GM23338 (cell line): ENCODE results near the gene UBE2G1. TPM values are rescaled to one million over a fixed set of nuclear protein-coding genes. Genes with fewer than 3 reads are reported as not detected.
A peak's percentile ranks its signal among the peaks of the same experiment; 100 is the strongest.

ENCODE experiments used
- ATAC-seq: fragments of 200-7000 bp; cut with Tn5 transposase; 3 replicates; pipeline ENCODE4 v1.9.1; 2020
- DNase-seq: peaks from one replicate; pipeline ENCODE4 v3.0.0-alpha.2; 2015; ENCODE audit warnings: low spot score
- H2AFZ ChIP-seq: fragments of 200-600 bp; sonication (generic); 2 replicates; pipeline ENCODE4 v1.8.0; 2016; ENCODE audit warnings: antibody characterized with exemption, mild to moderate bottlenecking, moderate library complexity
- H3F3A ChIP-seq: fragments of 200-600 bp; sonication (generic); replicated peaks from 2 replicates; pipeline ENCODE4 v1.8.0; 2017; ENCODE audit warnings: antibody characterized with exemption, mixed run types, low read depth
- H3K27ac ChIP-seq: fragments of 200-600 bp; sonication (generic); 2 replicates; pipeline ENCODE4 v1.6.1; 2016; ENCODE audit warnings: low read depth
- H3K27me3 ChIP-seq: fragments of 200-600 bp; sonication (generic); 2 replicates; pipeline ENCODE4 v1.8.0; 2016; ENCODE audit warnings: mild to moderate bottlenecking, mixed run types, moderate library complexity; ENCODE audit not compliant: insufficient read depth
- H3K36me3 ChIP-seq: fragments of 200-600 bp; sonication (generic); 2 replicates; pipeline ENCODE4 v1.8.0; 2016; ENCODE audit warnings: mild to moderate bottlenecking; ENCODE audit not compliant: insufficient read depth
- H3K4me1 ChIP-seq: fragments of 200-600 bp; sonication (generic); 2 replicates; pipeline ENCODE4 v1.8.0; 2016; ENCODE audit warnings: mild to moderate bottlenecking, moderate library complexity; ENCODE audit not compliant: insufficient read depth
- H3K4me2 ChIP-seq: fragments of 200-600 bp; sonication (generic); 2 replicates; pipeline ENCODE4 v1.7.1; 2017; ENCODE audit warnings: mixed run types
- H3K4me3 ChIP-seq: fragments of 200-600 bp; sonication (generic); 2 replicates; pipeline ENCODE4 v1.6.1; 2016; ENCODE audit warnings: mixed run types
- H3K79me2 ChIP-seq: fragments of 200-600 bp; sonication (generic); replicated peaks from 2 replicates; pipeline ENCODE4 v1.8.0; 2017; ENCODE audit warnings: mild to moderate bottlenecking; ENCODE audit not compliant: insufficient read depth
- H3K9me2 ChIP-seq: fragments of 200-600 bp; sonication (generic); 2 replicates; pipeline ENCODE4 v1.8.0; 2017; ENCODE audit not compliant: insufficient read depth
- H4K20me1 ChIP-seq: fragments of 200-600 bp; sonication (generic); replicated peaks from 2 replicates; pipeline ENCODE4 v1.8.0; 2017; ENCODE audit warnings: mild to moderate bottlenecking; ENCODE audit not compliant: insufficient read depth
- H3K27ac Mint-ChIP-seq: 2 replicates; pipeline ENCODE4 v1.8.0; 2020; ENCODE audit warnings: inconsistent platforms, mild to moderate bottlenecking, moderate library complexity, mixed read lengths
- H3K27me3 Mint-ChIP-seq: 3 replicates; pipeline ENCODE4 v1.8.0; 2022; ENCODE audit warnings: low read depth, mild to moderate bottlenecking, moderate library complexity, mixed read lengths, inconsistent platforms; ENCODE audit not compliant: insufficient read depth, poor library complexity
- H3K36me3 Mint-ChIP-seq: 3 replicates; pipeline ENCODE4 v1.8.0; 2021; ENCODE audit warnings: low read depth, mild to moderate bottlenecking, inconsistent platforms, moderate library complexity, mixed read lengths
- H3K4me1 Mint-ChIP-seq: 3 replicates; pipeline ENCODE4 v1.8.0; 2020; ENCODE audit warnings: mild to moderate bottlenecking, inconsistent platforms, mixed read lengths
- H3K4me3 Mint-ChIP-seq: 3 replicates; pipeline ENCODE4 v1.8.0; 2021; ENCODE audit warnings: moderate library complexity, mild to moderate bottlenecking, inconsistent platforms, mixed read lengths
- H3K9me3 Mint-ChIP-seq: 3 replicates; pipeline ENCODE4 v1.8.0; 2020; ENCODE audit warnings: moderate library complexity, mild to moderate bottlenecking, inconsistent platforms, mixed read lengths
- EZH2phosphoT487 ChIP-seq: fragments of 200-600 bp; sonication (generic); IDR thresholded peaks from one replicate; pipeline ENCODE4 v1.8.1; 2018; ENCODE audit warnings: antibody characterized with exemption; ENCODE audit not compliant: unreplicated experiment
- NANOG ChIP-seq: IDR thresholded peaks from 2 replicates; pipeline ENCODE4 v1.6.1; 2016; ENCODE audit warnings: antibody characterized with exemption, borderline replicate concordance
- POLR2AphosphoS5 ChIP-seq: IDR thresholded peaks from 2 replicates; pipeline ENCODE4 v1.6.1; 2016; ENCODE audit warnings: antibody characterized with exemption, low read depth
- ZNF114 ChIP-seq: fragments of 250-450 bp; sonication (Bioruptor Pico); IDR thresholded peaks from 2 replicates; pipeline ENCODE4 v1.5.0; 2020; ENCODE audit warnings: mild to moderate bottlenecking, moderate library complexity
- ZNF331 ChIP-seq: fragments of 250-450 bp; sonication (Bioruptor Pico); IDR thresholded peaks from 2 replicates; pipeline ENCODE4 v1.5.0; 2020; ENCODE audit warnings: low read depth, mild to moderate bottlenecking, moderate library complexity
- polyA plus RNA-seq: library from polyadenylated mRNA; unstranded; fragments of >200 nt; fragmentation: Nextera tagmentation; extraction: Ambion mirVana; gene quantifications from 2 replicates; pipeline ENCODE4 v1.2.1, GENCODE V29; 2016
- total RNA-seq: library from RNA; depleted of rRNA; stranded (reverse); fragments of >200 nt; shearing (Covaris generic); gene quantifications from 2 replicates; pipeline ENCODE4 v1.2.3, GENCODE V29; 2014
- TF ChIP-seq, protein P1 (sequence below): fragments of 250-450 bp; sonication (Bioruptor Pico); IDR thresholded peaks from 2 replicates; pipeline ENCODE4 v1.5.0; 2020; ENCODE audit warnings: mild to moderate bottlenecking, moderate library complexity
- TF ChIP-seq, protein P2 (sequence below), 2 experiments: fragments of 200-600 bp in 1 of 2; sonication (generic) in 1 of 2; conservative IDR thresholded peaks; 2 replicates each; pipeline versions ENCODE4 v1.5.1 to v1.6.1; 2016 to 2017; ENCODE audit warnings: antibody characterized with exemption in 2 of 2, low read depth in 2 of 2, mild to moderate bottlenecking in 2 of 2, moderate library complexity in 1 of 2
- TF ChIP-seq, protein P3 (sequence below): IDR thresholded peaks from one replicate; pipeline ENCODE4 v1.6.1; 2018; ENCODE audit warnings: antibody characterized with exemption; ENCODE audit not compliant: unreplicated experiment
- TF ChIP-seq, protein P4 (sequence below): IDR thresholded peaks from 2 replicates; pipeline ENCODE4 v1.6.1; 2016; ENCODE audit warnings: antibody characterized with exemption

Gene UBE2G1
- total and polyA plus RNA-seq, 2 experiments from 2014 or later = 71.9 to 145 TPM

DNA sequence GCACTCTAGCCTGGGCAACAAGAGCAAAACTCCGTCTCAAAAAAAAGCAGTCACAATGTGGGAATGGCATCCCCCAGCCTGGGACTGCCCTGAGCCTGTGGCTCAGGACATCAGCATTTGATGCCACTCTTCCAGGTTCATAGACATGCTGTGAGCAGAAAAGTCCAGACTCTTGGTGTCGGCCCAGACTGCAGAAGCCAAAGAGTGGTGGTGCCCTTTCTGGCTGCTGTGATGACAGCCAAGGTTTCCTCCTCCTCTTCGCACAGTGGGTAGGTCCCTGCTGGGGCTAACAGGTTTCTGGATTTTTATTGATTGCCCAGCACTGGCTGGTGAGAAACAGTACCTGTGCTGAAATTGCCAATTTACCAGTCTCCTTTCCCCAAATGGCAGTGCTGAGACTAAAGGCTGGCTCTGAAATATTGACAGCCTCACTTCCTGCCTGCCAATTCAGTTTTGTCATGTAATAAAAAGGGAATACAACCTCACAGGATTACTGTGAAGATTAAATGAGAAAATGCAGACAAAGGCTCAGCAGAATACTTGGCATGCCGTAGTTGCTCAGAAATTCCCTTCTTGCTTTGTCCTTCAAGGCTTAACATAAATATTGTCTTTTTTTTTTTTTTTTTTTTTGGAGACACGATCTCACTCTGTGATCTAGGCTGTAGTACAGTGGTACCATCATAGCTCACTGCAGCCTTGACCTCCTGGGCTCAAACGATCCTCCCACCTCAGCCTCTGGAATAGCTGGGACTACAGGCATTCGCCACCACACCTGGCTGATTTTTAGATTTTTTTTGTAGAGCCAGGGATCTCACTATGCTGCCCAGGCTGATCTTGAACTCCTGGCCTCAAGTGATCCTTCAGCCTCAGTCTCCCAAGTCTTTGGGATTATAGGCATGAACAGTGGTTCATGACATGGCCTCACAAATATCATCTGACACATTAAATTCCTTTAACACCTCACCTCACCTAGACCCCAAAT is 15.5 kb upstream of the UBE2G1 start:
- H3K4me1 ChIP-seq = peaks cover 6% of the 10 kb centered on the region; the same call in 1 of the 2 replicates
- Mint-ChIP-seq H3K36me3 (no peaks in the 10 kb centered on the region; the same call in 2 of the 3 replicates), H3K27ac (no peak overlapping the region)

More for the DNA sequence above, 15.5 kb upstream of the UBE2G1 start:
- Histone ChIP-seq H3K27me3 (no peaks in the 10 kb centered on the region), H4K20me1 (no peaks in the 10 kb centered on the region), H3K36me3 (no peaks in the 10 kb centered on the region), H3K9me2 (no peaks in the 10 kb centered on the region), H2AFZ (peak overlapping the region; percentile 93), H3K4me2 (no peak overlapping the region; the same call in 1 of the 2 replicates), H3K79me2 (no peaks in the 10 kb centered on the region), H3F3A (0 out of 2 replicates have a peak, but pooled peaks cover 2% of the 10 kb centered on the region), H3K4me3 (no peak overlapping the region), H3K27ac (0 out of 2 replicates have a peak overlapping the region, but pooled peaks have one; percentile 53)
- peaks cover 4% of the 10 kb centered on the region; the same call in 2 of the 3 replicates for H3K4me1 Mint-ChIP-seq
- H3K9me3 Mint-ChIP-seq = no peaks in the 10 kb centered on the region; the same call in 2 of the 3 replicates
- DNase-seq = no peak
- no peak for TF ChIP-seq POLR2AphosphoS5
- TF ChIP-seq ZNF331 (CRISPR knock-in tag) = no peak
- TF ChIP-seq, protein P1, sequence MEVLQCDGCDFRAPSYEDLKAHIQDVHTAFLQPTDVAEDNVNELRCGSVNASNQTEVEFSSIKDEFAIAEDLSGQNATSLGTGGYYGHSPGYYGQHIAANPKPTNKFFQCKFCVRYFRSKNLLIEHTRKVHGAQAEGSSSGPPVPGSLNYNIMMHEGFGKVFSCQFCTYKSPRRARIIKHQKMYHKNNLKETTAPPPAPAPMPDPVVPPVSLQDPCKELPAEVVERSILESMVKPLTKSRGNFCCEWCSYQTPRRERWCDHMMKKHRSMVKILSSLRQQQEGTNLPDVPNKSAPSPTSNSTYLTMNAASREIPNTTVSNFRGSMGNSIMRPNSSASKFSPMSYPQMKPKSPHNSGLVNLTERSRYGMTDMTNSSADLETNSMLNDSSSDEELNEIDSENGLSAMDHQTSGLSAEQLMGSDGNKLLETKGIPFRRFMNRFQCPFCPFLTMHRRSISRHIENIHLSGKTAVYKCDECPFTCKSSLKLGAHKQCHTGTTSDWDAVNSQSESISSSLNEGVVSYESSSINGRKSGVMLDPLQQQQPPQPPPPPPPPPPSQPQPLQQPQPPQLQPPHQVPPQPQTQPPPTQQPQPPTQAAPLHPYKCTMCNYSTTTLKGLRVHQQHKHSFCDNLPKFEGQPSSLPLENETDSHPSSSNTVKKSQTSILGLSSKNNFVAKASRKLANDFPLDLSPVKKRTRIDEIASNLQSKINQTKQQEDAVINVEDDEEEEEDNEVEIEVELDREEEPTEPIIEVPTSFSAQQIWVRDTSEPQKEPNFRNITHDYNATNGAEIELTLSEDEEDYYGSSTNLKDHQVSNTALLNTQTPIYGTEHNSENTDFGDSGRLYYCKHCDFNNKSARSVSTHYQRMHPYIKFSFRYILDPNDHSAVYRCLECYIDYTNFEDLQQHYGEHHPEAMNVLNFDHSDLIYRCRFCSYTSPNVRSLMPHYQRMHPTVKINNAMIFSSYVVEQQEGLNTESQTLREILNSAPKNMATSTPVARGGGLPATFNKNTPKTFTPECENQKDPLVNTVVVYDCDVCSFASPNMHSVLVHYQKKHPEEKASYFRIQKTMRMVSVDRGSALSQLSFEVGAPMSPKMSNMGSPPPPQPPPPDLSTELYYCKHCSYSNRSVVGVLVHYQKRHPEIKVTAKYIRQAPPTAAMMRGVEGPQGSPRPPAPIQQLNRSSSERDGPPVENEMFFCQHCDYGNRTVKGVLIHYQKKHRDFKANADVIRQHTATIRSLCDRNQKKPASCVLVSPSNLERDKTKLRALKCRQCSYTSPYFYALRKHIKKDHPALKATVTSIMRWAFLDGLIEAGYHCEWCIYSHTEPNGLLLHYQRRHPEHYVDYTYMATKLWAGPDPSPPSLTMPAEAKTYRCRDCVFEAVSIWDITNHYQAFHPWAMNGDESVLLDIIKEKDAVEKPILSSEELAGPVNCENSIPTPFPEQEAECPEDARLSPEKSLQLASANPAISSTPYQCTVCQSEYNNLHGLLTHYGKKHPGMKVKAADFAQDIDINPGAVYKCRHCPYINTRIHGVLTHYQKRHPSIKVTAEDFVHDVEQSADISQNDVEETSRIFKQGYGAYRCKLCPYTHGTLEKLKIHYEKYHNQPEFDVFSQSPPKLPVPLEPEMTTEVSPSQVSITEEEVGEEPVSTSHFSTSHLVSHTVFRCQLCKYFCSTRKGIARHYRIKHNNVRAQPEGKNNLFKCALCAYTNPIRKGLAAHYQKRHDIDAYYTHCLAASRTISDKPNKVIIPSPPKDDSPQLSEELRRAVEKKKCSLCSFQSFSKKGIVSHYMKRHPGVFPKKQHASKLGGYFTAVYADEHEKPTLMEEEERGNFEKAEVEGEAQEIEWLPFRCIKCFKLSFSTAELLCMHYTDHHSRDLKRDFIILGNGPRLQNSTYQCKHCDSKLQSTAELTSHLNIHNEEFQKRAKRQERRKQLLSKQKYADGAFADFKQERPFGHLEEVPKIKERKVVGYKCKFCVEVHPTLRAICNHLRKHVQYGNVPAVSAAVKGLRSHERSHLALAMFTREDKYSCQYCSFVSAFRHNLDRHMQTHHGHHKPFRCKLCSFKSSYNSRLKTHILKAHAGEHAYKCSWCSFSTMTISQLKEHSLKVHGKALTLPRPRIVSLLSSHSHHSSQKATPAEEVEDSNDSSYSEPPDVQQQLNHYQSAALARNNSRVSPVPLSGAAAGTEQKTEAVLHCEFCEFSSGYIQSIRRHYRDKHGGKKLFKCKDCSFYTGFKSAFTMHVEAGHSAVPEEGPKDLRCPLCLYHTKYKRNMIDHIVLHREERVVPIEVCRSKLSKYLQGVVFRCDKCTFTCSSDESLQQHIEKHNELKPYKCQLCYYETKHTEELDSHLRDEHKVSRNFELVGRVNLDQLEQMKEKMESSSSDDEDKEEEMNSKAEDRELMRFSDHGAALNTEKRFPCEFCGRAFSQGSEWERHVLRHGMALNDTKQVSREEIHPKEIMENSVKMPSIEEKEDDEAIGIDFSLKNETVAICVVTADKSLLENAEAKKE (CRISPR knock-in tag) = no peak
- no peak for TF ChIP-seq NANOG
- TF ChIP-seq ZNF114 (CRISPR knock-in tag) = no peak
- TF ChIP-seq, protein P2, sequence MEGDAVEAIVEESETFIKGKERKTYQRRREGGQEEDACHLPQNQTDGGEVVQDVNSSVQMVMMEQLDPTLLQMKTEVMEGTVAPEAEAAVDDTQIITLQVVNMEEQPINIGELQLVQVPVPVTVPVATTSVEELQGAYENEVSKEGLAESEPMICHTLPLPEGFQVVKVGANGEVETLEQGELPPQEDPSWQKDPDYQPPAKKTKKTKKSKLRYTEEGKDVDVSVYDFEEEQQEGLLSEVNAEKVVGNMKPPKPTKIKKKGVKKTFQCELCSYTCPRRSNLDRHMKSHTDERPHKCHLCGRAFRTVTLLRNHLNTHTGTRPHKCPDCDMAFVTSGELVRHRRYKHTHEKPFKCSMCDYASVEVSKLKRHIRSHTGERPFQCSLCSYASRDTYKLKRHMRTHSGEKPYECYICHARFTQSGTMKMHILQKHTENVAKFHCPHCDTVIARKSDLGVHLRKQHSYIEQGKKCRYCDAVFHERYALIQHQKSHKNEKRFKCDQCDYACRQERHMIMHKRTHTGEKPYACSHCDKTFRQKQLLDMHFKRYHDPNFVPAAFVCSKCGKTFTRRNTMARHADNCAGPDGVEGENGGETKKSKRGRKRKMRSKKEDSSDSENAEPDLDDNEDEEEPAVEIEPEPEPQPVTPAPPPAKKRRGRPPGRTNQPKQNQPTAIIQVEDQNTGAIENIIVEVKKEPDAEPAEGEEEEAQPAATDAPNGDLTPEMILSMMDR (conservative IDR thresholded peaks at IDR 0.05; ENCODE audit: low read depth in 2 of 2) = no peak
- TF ChIP-seq, protein P3, sequence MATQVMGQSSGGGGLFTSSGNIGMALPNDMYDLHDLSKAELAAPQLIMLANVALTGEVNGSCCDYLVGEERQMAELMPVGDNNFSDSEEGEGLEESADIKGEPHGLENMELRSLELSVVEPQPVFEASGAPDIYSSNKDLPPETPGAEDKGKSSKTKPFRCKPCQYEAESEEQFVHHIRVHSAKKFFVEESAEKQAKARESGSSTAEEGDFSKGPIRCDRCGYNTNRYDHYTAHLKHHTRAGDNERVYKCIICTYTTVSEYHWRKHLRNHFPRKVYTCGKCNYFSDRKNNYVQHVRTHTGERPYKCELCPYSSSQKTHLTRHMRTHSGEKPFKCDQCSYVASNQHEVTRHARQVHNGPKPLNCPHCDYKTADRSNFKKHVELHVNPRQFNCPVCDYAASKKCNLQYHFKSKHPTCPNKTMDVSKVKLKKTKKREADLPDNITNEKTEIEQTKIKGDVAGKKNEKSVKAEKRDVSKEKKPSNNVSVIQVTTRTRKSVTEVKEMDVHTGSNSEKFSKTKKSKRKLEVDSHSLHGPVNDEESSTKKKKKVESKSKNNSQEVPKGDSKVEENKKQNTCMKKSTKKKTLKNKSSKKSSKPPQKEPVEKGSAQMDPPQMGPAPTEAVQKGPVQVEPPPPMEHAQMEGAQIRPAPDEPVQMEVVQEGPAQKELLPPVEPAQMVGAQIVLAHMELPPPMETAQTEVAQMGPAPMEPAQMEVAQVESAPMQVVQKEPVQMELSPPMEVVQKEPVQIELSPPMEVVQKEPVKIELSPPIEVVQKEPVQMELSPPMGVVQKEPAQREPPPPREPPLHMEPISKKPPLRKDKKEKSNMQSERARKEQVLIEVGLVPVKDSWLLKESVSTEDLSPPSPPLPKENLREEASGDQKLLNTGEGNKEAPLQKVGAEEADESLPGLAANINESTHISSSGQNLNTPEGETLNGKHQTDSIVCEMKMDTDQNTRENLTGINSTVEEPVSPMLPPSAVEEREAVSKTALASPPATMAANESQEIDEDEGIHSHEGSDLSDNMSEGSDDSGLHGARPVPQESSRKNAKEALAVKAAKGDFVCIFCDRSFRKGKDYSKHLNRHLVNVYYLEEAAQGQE = no peak
- TF ChIP-seq, protein P4, sequence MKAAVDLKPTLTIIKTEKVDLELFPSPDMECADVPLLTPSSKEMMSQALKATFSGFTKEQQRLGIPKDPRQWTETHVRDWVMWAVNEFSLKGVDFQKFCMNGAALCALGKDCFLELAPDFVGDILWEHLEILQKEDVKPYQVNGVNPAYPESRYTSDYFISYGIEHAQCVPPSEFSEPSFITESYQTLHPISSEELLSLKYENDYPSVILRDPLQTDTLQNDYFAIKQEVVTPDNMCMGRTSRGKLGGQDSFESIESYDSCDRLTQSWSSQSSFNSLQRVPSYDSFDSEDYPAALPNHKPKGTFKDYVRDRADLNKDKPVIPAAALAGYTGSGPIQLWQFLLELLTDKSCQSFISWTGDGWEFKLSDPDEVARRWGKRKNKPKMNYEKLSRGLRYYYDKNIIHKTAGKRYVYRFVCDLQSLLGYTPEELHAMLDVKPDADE = no peak
- no peak for TF ChIP-seq EZH2phosphoT487
- ATAC-seq = peak; percentile 56
- H3K27me3 Mint-ChIP-seq = no peaks in the 10 kb centered on the region
- no peak overlapping the region for H3K4me3 Mint-ChIP-seq
